PFSK-1 (cell line): Measurements from ENCODE around the gene ZC3H12A.

ENCODE experiments used
- FOXP2 ChIP-seq: optimal IDR thresholded peaks from 2 replicates; pipeline ENCODE3; 2011; ENCODE audit warnings: borderline replicate concordance, control low read depth, inconsistent platforms; ENCODE audit not compliant: insufficient read depth; ENCODE audit errors: extremely low read length, extremely low read depth
- POLR2AphosphoS5 ChIP-seq: IDR thresholded peaks from 2 replicates; pipeline ENCODE4 v1.6.1; 2012; ENCODE audit warnings: low read depth, mild to moderate bottlenecking, control low read depth, low read length, moderate library complexity
- REST ChIP-seq, 2 experiments: IDR thresholded peaks; 2 replicates each; pipeline versions ENCODE4 v1.6.1 to v1.8.0; 2011 to 2012; ENCODE audit warnings: low read depth in 2 of 2, low read length in 2 of 2, control low read depth in 1 of 2, inconsistent platforms in 1 of 2, mild to moderate bottlenecking in 1 of 2, moderate library complexity in 1 of 2; ENCODE audit not compliant: insufficient read depth in 1 of 2
- TAF1 ChIP-seq: IDR thresholded peaks from 2 replicates; pipeline ENCODE4 v1.6.1; 2012; ENCODE audit warnings: low read length, control low read depth, borderline replicate concordance; ENCODE audit not compliant: insufficient read depth

GRCh38 chr1:37465593-37466517 lies 8.5 kb upstream of the ZC3H12A start:
- TF ChIP-seq TAF1 (no peak), REST (IDR thresholded peaks at IDR 0.05; ENCODE audit: insufficient read depth in 1 of 2, low read depth in 2 of 2, low read length in 2 of 2) (no peak), FOXP2 (no peak), POLR2AphosphoS5 (no peak)
